Prostate gland (tissue), 2 donors: ENCODE measurements around the gene LMO4. TPM values are rescaled to one million over a fixed set of nuclear protein-coding genes. Genes with fewer than 3 reads are reported as not detected.

ENCODE experiments used
- DNase-seq: peaks from one replicate; pipeline ENCODE4 v3.0.0-alpha.2; 2019; ENCODE audit warnings: low spot score
- H3K27ac ChIP-seq, 2 donors: fragments of 200-600 bp; sonication (generic); 2 replicates each; pipeline ENCODE4 v1.5.1; 2017 to 2019
- H3K27me3 ChIP-seq: fragments of 200-600 bp; sonication (generic); replicated peaks from 2 replicates; pipeline ENCODE4 v1.5.1; 2019; ENCODE audit not compliant: insufficient read depth
- H3K36me3 ChIP-seq, 2 donors: fragments of 200-600 bp; sonication (generic); 1 replicate in 1 of 2; 2 replicates in 1 of 2; pipeline versions ENCODE4 v1.5.1 to v1.8.1; 2017 to 2019
- H3K4me1 ChIP-seq: fragments of 200-600 bp; sonication (generic); replicated peaks from 2 replicates; pipeline ENCODE4 v1.5.1; 2019
- H3K4me3 ChIP-seq, 2 donors: fragments of 200-600 bp; sonication (generic); 2 replicates each; pipeline ENCODE4 v1.5.1; 2017 to 2019
- H3K9me3 ChIP-seq: fragments of 200-600 bp; sonication (generic); 2 replicates; pipeline ENCODE4 v1.5.1; 2017
- CTCF ChIP-seq, 4 experiments: fragments of 200-600 bp in 2 of 4; fragments of 450-650 bp in 2 of 4; sonication (generic) in 2 of 4; IDR thresholded peaks; 1 replicate in 3 of 4; 2 replicates in 1 of 4; pipeline ENCODE4 v1.5.1; 2016 to 2019; ENCODE audit warnings: antibody characterized with exemption in 4 of 4, mild to moderate bottlenecking in 2 of 4, moderate library complexity in 2 of 4
- POLR2A ChIP-seq: fragments of 450-650 bp; IDR thresholded peaks from one replicate; pipeline ENCODE4 v1.6.1; 2016; ENCODE audit warnings: antibody characterized with exemption, mild to moderate bottlenecking
- POLR2AphosphoS5 ChIP-seq: sonication (generic); formaldehyde crosslinking; IDR thresholded peaks from one replicate; pipeline ENCODE4 v1.6.1; 2017; ENCODE audit warnings: antibody characterized with exemption
- WGBS: methylation state at CpG from one replicate; pipeline ENCODE4 v1.1.5; 2018; 5-methylcytosine and 5-hydroxymethylcytosine counted together
- intact Hi-C: fragments of 100-400 bp; cut with DNase I; formaldehyde crosslinking; loops from one replicate; pipeline ENCODE4 v1.14.2; 2022
- total RNA-seq, 2 donors: library from RNA; depleted of rRNA; stranded (reverse); fragments of >200 nt; gene quantifications; one replicate each; pipeline ENCODE4 v1.1.0, GENCODE V29; 2016

LMO4 gene
- total RNA-seq, 2 donors from 2014 or later: 41.9 to 78.0 TPM

GRCh38 chr1:87314091-87314490 is 14.6 kb upstream of the LMO4 start:
- Histone ChIP-seq H3K4me1 (no peaks in the 10 kb centered on the region), H3K4me3 (no peak overlapping the region), H3K36me3 (no peaks in the 10 kb centered on the region), H3K27me3 (no peaks in the 10 kb centered on the region), H3K27ac (no peak overlapping the region), H3K9me3 (no peaks in the 10 kb centered on the region)
- intact Hi-C loops: no loop called here
- TF ChIP-seq POLR2A: no peak
- TF ChIP-seq POLR2AphosphoS5: no peak
- no peak for TF ChIP-seq CTCF (IDR thresholded peaks at IDR 0.05)
- 94% methylated on average over 6 of the region's 6 CpGs for WGBS
- DNase-seq: no peak

- no peak for TF ChIP-seq CTCF (IDR thresholded peaks at IDR 0.05)
- Histone ChIP-seq H3K27ac (no peak overlapping the region), H3K4me3 (no peak overlapping the region), H3K9me3 (no peaks in the 10 kb centered on the region), H3K27me3 (no peaks in the 10 kb centered on the region), H3K36me3 (no peaks in the 10 kb centered on the region), H3K4me1 (no peaks in the 10 kb centered on the region)
- intact Hi-C loops: no loop called here
- no peak for DNase-seq
- WGBS: 76% methylated on average over 5 of the region's 5 CpGs
Measured at GRCh38 chr1:87318056-87318650, 10.5 kb upstream of the LMO4 start.

GRCh38 chr1:87318806-87319205 is 9.9 kb upstream of the LMO4 start:
- intact Hi-C loops: no loop called here
- Histone ChIP-seq H3K27ac (no peak overlapping the region), H3K9me3 (no peaks in the 10 kb centered on the region), H3K36me3 (no peaks in the 10 kb centered on the region), H3K4me3 (no peak overlapping the region), H3K27me3 (no peaks in the 10 kb centered on the region), H3K4me1 (no peaks in the 10 kb centered on the region)
- WGBS: 54% methylated on average over 1 of the region's 1 CpG
- no peak for DNase-seq
- no peak for TF ChIP-seq CTCF (IDR thresholded peaks at IDR 0.05)
- no peak for TF ChIP-seq POLR2A
- no peak for TF ChIP-seq POLR2AphosphoS5

- H3K4me1 ChIP-seq: no peaks in the 10 kb centered on the region
Measured at GRCh38 chr1:87325982-87326738, 2.5 kb upstream of the LMO4 start.

More at GRCh38 chr1:87325982-87326738, 2.5 kb upstream of the LMO4 start:
- Histone ChIP-seq H3K27me3 (no peaks in the 10 kb centered on the region), H3K27ac (no peak overlapping the region), H3K9me3 (no peaks in the 10 kb centered on the region), H3K4me3 (no peak overlapping the region), H3K36me3 (no peaks in the 10 kb centered on the region)
- intact Hi-C loops: loop anchor here (5.0 kb wide), 4 partner anchors 251 to 641 kb away; no protein-coding TSS in a partner anchor
- peak; percentile 47 for DNase-seq
- 37% methylated on average over 10 of the region's 10 CpGs for WGBS
- TF ChIP-seq CTCF (IDR thresholded peaks at IDR 0.05): peak; percentile 20 to 83 (median 76)
- peak; percentile 49 for TF ChIP-seq POLR2AphosphoS5
- TF ChIP-seq POLR2A: no peak
